H1 (cell line): ENCODE data around the gene TSSK6. TPM values are rescaled to one million over a fixed set of nuclear protein-coding genes. Genes with fewer than 3 reads are reported as not detected.

ENCODE experiments used
- CTCF ChIA-PET: fragments of 300-600 bp; sonication (Branson Sonifier 250); formaldehyde crosslinking; loops from one replicate; lab custom pipeline; 2021; ENCODE audit not compliant: partially characterized antibody; lab: Charles Lee
- POLR2A ChIA-PET: fragments of 300-600 bp; sonication (Branson Sonifier 250); formaldehyde crosslinking; loops from one replicate; lab custom pipeline; 2021; ENCODE audit warnings: inconsistent platforms; ENCODE audit not compliant: partially characterized antibody; lab: Charles Lee
- DNase-seq, 2 experiments: peaks; one replicate each; pipeline versions ENCODE4 v3.0.0 to v3.0.0-alpha.2; 2010 to 2022; ENCODE audit warnings: low spot score in 2 of 2, low read depth in 1 of 2, mixed read lengths in 1 of 2
- FAIRE-seq: peaks from 2 replicates; lab custom pipeline; 2011; peaks lifted over from hg19 to GRCh38; lab: Jason Lieb, UNC
- H2AFZ ChIP-seq: 2 replicates; pipeline ENCODE4 v1.8.1; 2012; ENCODE audit warnings: low read length, inconsistent platforms
- H2AK5ac ChIP-seq: 2 replicates; pipeline ENCODE4 v1.6.1; 2013; ENCODE audit warnings: low read depth, low read length
- H2BK120ac ChIP-seq: replicated peaks from 2 replicates; pipeline ENCODE3; 2013; ENCODE audit warnings: low read depth, low read length, inconsistent platforms
- H2BK12ac ChIP-seq: 2 replicates; pipeline ENCODE4 v1.6.1; 2013; ENCODE audit warnings: low read depth, low read length
- H2BK15ac ChIP-seq: 2 replicates; pipeline ENCODE4 v1.6.1; 2013; ENCODE audit warnings: low read length
- H2BK20ac ChIP-seq: 2 replicates; pipeline ENCODE4 v1.6.1; 2013; ENCODE audit warnings: low read length
- H2BK5ac ChIP-seq: 2 replicates; pipeline ENCODE4 v1.6.1; 2013; ENCODE audit warnings: low read depth, low read length
- H3K14ac ChIP-seq: 2 replicates; pipeline ENCODE4 v1.6.1; 2013; ENCODE audit warnings: inconsistent platforms; ENCODE audit not compliant: insufficient read length
- H3K18ac ChIP-seq: 2 replicates; pipeline ENCODE4 v1.6.1; 2013; ENCODE audit warnings: low read length; ENCODE audit errors: extremely low read depth
- H3K23ac ChIP-seq: 2 replicates; pipeline ENCODE4 v1.6.1; 2013; ENCODE audit warnings: inconsistent platforms; ENCODE audit not compliant: insufficient read length
- H3K23me2 ChIP-seq: 2 replicates; pipeline ENCODE4 v1.6.1; 2013; ENCODE audit warnings: low read depth, low read length
- H3K27ac ChIP-seq: 2 replicates; pipeline ENCODE4 v1.6.1; 2011; ENCODE audit warnings: low read depth, low read length, inconsistent platforms
- H3K27me3 ChIP-seq, 4 experiments: replicated peaks in 1 of 4; 1 replicate in 1 of 4; 2 replicates in 3 of 4; pipeline versions ENCODE4 v1.6.1 to v1.8.1; 2011 to 2013; ENCODE audit warnings: low read length in 3 of 4, mild to moderate bottlenecking in 3 of 4, inconsistent platforms in 2 of 4, mixed read lengths in 2 of 4, moderate library complexity in 1 of 4; ENCODE audit not compliant: control insufficient read depth in 3 of 4, insufficient read depth in 3 of 4; ENCODE audit errors: extremely low read depth in 1 of 4
- H3K36me3 ChIP-seq, 4 experiments: 2 replicates each; pipeline versions ENCODE4 v1.6.1 to v1.8.1; 2011 to 2013; ENCODE audit warnings: mild to moderate bottlenecking in 4 of 4, low read length in 3 of 4, moderate library complexity in 2 of 4, control low read depth in 1 of 4, inconsistent platforms in 1 of 4; ENCODE audit not compliant: insufficient read depth in 4 of 4, control insufficient read depth in 2 of 4
- H3K4ac ChIP-seq: replicated peaks from 2 replicates; pipeline ENCODE3; 2013; ENCODE audit warnings: low read length, low read depth, mixed read lengths, inconsistent platforms; ENCODE audit not compliant: insufficient read length
- H3K4me1 ChIP-seq, 4 experiments: replicated peaks in 1 of 4; 1 replicate in 1 of 4; 2 replicates in 3 of 4; pipeline versions ENCODE4 v1.6.1 to v1.8.1; 2011 to 2013; ENCODE audit warnings: low read length in 3 of 4, inconsistent platforms in 2 of 4, mixed read lengths in 1 of 4; ENCODE audit not compliant: insufficient read depth in 4 of 4, control insufficient read depth in 3 of 4
- H3K4me2 ChIP-seq, 2 experiments: 2 replicates each; pipeline versions ENCODE4 v1.6.1 to v1.8.1; 2011 to 2013; ENCODE audit warnings: low read depth in 2 of 2, low read length in 2 of 2, control low read depth in 1 of 2, inconsistent platforms in 1 of 2, mild to moderate bottlenecking in 1 of 2; ENCODE audit not compliant: insufficient read depth in 1 of 2
- H3K4me3 ChIP-seq, 4 experiments: fragments of 200-600, 300-600 bp in 1 of 4; sonication (generic), shearing (Covaris generic), sonication (Bioruptor Twin) in 1 of 4; 2 replicates each; pipeline versions ENCODE4 v1.5.1 to v1.8.1; 2011 to 2016; ENCODE audit warnings: low read length in 4 of 4, low read depth in 3 of 4, control low read depth in 2 of 4, inconsistent platforms in 2 of 4, mild to moderate bottlenecking in 2 of 4, mixed read lengths in 1 of 4, moderate library complexity in 1 of 4; ENCODE audit not compliant: insufficient read depth in 2 of 4; ENCODE audit errors: extremely low read depth in 1 of 4
- H3K56ac ChIP-seq: replicated peaks from 2 replicates; pipeline ENCODE3; 2013; ENCODE audit warnings: low read depth, mild to moderate bottlenecking, mixed read lengths, low read length, inconsistent platforms; ENCODE audit not compliant: insufficient read length
- H3K79me1 ChIP-seq: 2 replicates; pipeline ENCODE4 v1.6.1; 2013; ENCODE audit warnings: low read depth, low read length, control low read depth
- H3K79me2 ChIP-seq, 2 experiments: 2 replicates each; pipeline versions ENCODE4 v1.6.1 to v1.8.1; 2012 to 2013; ENCODE audit warnings: low read length in 2 of 2, mild to moderate bottlenecking in 2 of 2, inconsistent platforms in 1 of 2; ENCODE audit not compliant: insufficient read depth in 2 of 2, control insufficient read depth in 1 of 2
- H3K9ac ChIP-seq, 4 experiments: replicated peaks in 1 of 4; 1 replicate in 1 of 4; 2 replicates in 3 of 4; pipeline versions ENCODE4 v1.6.1 to v1.8.1; 2011 to 2013; ENCODE audit warnings: low read depth in 3 of 4, low read length in 3 of 4, control low read depth in 2 of 4, mild to moderate bottlenecking in 2 of 4, moderate library complexity in 2 of 4, inconsistent platforms in 1 of 4; ENCODE audit errors: extremely low read depth in 1 of 4
- H3K9me3 ChIP-seq, 2 experiments: 2 replicates each; pipeline versions ENCODE4 v1.6.1 to v1.8.1; 2012 to 2013; ENCODE audit warnings: mild to moderate bottlenecking in 2 of 2, moderate library complexity in 2 of 2, control low read depth in 1 of 2, inconsistent platforms in 1 of 2, low read depth in 1 of 2, low read length in 1 of 2, mixed read lengths in 1 of 2; ENCODE audit not compliant: insufficient read depth in 2 of 2
- H4K20me1 ChIP-seq, 2 experiments: replicated peaks in 1 of 2; 2 replicates each; pipeline versions ENCODE3 to v1.8.1; 2011 to 2013; ENCODE audit warnings: inconsistent platforms in 2 of 2, low read length in 2 of 2, mild to moderate bottlenecking in 1 of 2; ENCODE audit not compliant: insufficient read depth in 2 of 2, control insufficient read depth in 1 of 2
- H4K5ac ChIP-seq: 2 replicates; pipeline ENCODE4 v1.6.1; 2013; ENCODE audit warnings: low read length, low read depth, mixed read lengths, inconsistent platforms; ENCODE audit not compliant: insufficient read length
- H4K8ac ChIP-seq: 2 replicates; pipeline ENCODE4 v1.8.0; 2013; ENCODE audit warnings: mild to moderate bottlenecking, moderate library complexity, low read length, inconsistent platforms; ENCODE audit not compliant: insufficient read depth; ENCODE audit errors: extremely low read depth
- H4K91ac ChIP-seq: replicated peaks from 2 replicates; pipeline ENCODE3; 2013; ENCODE audit warnings: low read length, mixed read lengths, inconsistent platforms; ENCODE audit not compliant: insufficient read length
- BCL11A ChIP-seq, 2 experiments: IDR thresholded peaks; one replicate each; pipeline ENCODE4 v1.6.1; 2011; ENCODE audit warnings: low read depth in 2 of 2, low read length in 2 of 2, mild to moderate bottlenecking in 2 of 2
- WGBS, 2 experiments: shearing (Covaris generic) in 1 of 2; methylation state at CpG; one replicate each; pipeline versions ENCODE4 v1.1.6 to v1.1.7; 2013 to 2015; ENCODE audit warnings: low lambda C conversion rate in 2 of 2, mixed read lengths in 2 of 2, inconsistent platforms in 1 of 2, low coverage in 1 of 2, missing lambda C conversion rate in 1 of 2; ENCODE audit not compliant: insufficient replicate concordance in 2 of 2, insufficient coverage in 1 of 2, insufficient read length in 1 of 2; ENCODE audit errors: extremely low coverage in 1 of 2, missing lambda C conversion rate in 1 of 2; 5-methylcytosine and 5-hydroxymethylcytosine counted together
- polyA plus RNA-seq, 7 experiments: library from polyadenylated mRNA; depleted of rRNA in 3 of 7; stranded (reverse) in 5 of 7; unstranded in 2 of 7; fragments of >200 nt in 5 of 7; fragments of 200-250 nt in 2 of 7; gene quantifications; 1 replicate in 5 of 7; 2 replicates in 1 of 7; 4 replicates in 1 of 7; pipeline versions ENCODE4 v1.2.1 to v1.2.3, GENCODE V29; 2011 to 2013; ENCODE audit warnings: missing spikeins in 2 of 7, mixed read lengths in 2 of 7
- total RNA-seq: library from RNA; stranded (reverse); fragmentation: NEBNext Ultra II Directional; extraction: Animal tissue kit (Norgen Biotek cat#: 25700); gene quantifications from 2 replicates; pipeline ENCODE4 v1.2.1, GENCODE V29; 2021

Gene TSSK6
- total and polyA plus RNA-seq, 2 of the 8 experiments (the other 6 are each of a cell fraction or from before 2014, with no cell fraction given), result 3.6 to 7.8 TPM

GRCh38 chr19:19523177-19523576, 7.8 kb upstream of the TSSK6 start:
- H3K9ac ChIP-seq, result no peak overlapping the region
- H4K20me1 ChIP-seq, result peaks cover 6 to 25% of the 10 kb centered on the region in 2 experiments
- H3K23me2 ChIP-seq, result no peaks in the 10 kb centered on the region
- POLR2A ChIA-PET, result interaction anchor here (0.9 to 3.1 kb wide), 3 partner anchors 9 to 33 kb away, joined by 3 to 13 read pairs (median 4); no protein-coding TSS in a partner anchor
- no peaks in the 10 kb centered on the region for H3K9me3 ChIP-seq
- no peaks in the 10 kb centered on the region; a peak in 3 of 7 replicates for H3K4me1 ChIP-seq
- peaks cover 4 to 41% (median 19%) of the 10 kb centered on the region in 4 experiments; a peak in 6 of 8 replicates for H3K36me3 ChIP-seq
- no peak overlapping the region for H3K18ac ChIP-seq
- H4K91ac ChIP-seq, result no peak overlapping the region
- no peaks in the 10 kb centered on the region for H3K27me3 ChIP-seq
- CTCF ChIA-PET, result interaction anchor here (2.1 kb wide), 1 partner anchor 32 kb away, joined by 6 read pairs; no protein-coding TSS in a partner anchor
- no peak overlapping the region for H2AK5ac ChIP-seq
- no peak overlapping the region for H4K5ac ChIP-seq
- 92% methylated on average over 3 of the region's 3 CpGs; no CpG with 5 or more reads in 1 of the 2 experiments for WGBS, 2 experiments
- H3K23ac ChIP-seq, result no peak overlapping the region
- peaks cover 0 to 47% of the 10 kb centered on the region in 2 experiments; a peak in 2 of 4 replicates for H3K79me2 ChIP-seq
- no peak overlapping the region for H2BK120ac ChIP-seq
- DNase-seq, result no peak
- H3K27ac ChIP-seq, result no peak overlapping the region
- TF ChIP-seq BCL11A (IDR thresholded peaks at IDR 0.05; ENCODE audit: low read depth in 2 of 2, low read length in 2 of 2), result no peak
- no peak overlapping the region for H3K14ac ChIP-seq
- FAIRE-seq, result no peak
- H3K4me3 ChIP-seq, result no peak overlapping the region
- no peak overlapping the region for H2AFZ ChIP-seq
- no peak overlapping the region; the same call in 1 of the 2 replicates for H2BK12ac ChIP-seq
- H2BK5ac ChIP-seq, result no peak overlapping the region
- H2BK15ac ChIP-seq, result no peak overlapping the region
- no peak overlapping the region for H4K8ac ChIP-seq
- no peak overlapping the region for H2BK20ac ChIP-seq
- peaks cover 15% of the 10 kb centered on the region for H3K79me1 ChIP-seq
- H3K4me2 ChIP-seq, result no peak overlapping the region
- no peak overlapping the region for H3K56ac ChIP-seq
- no peak overlapping the region for H3K4ac ChIP-seq
